HG02840 (cell line): ENCODE results near the gene PLXNA4.
"Not testable (repeated sequence)": the region's sequence is repeated elsewhere in the genome, so short reads cannot be mapped to it uniquely, and the experiment has no call there.

ENCODE experiments used
- ATAC-seq: cut with Tn5 transposase; IDR thresholded peaks from one replicate; pipeline ENCODE4 v1.9.1; 2021; ENCODE audit warnings: mild to moderate bottlenecking, moderate library complexity, moderate number of reproducible peaks; ENCODE audit not compliant: unreplicated experiment, low FRiP score

Gene PLXNA4

GRCh38 chr7:132202541-132202940 is 373.7 kb downstream of the PLXNA4 start:
- no peak for ATAC-seq

GRCh38 chr7:132200141-132200540 is 376.1 kb downstream of the PLXNA4 start:
- ATAC-seq, result no peak

GRCh38 chr7:132199626-132200025 is 376.6 kb downstream of the PLXNA4 start:
- no peak for ATAC-seq

- ATAC-seq, result no peak
These were observed 378.5 kb downstream of the PLXNA4 start for GRCh38 chr7:132197772-132198171.

- ATAC-seq, result no peak
These were observed 382.4 kb downstream of the PLXNA4 start for GRCh38 chr7:132193898-132194297.

GRCh38 chr7:132192809-132193208 is 383.5 kb downstream of the PLXNA4 start:
- no peak for ATAC-seq

GRCh38 chr7:132191418-132191817 is 384.9 kb downstream of the PLXNA4 start:
- ATAC-seq, result no peak

GRCh38 chr7:132190683-132191082 is 385.6 kb downstream of the PLXNA4 start:
- no peak for ATAC-seq

GRCh38 chr7:132189881-132190280 is 386.4 kb downstream of the PLXNA4 start:
- ATAC-seq, result no peak

GRCh38 chr7:132187869-132188789 is 388.1 kb downstream of the PLXNA4 start:
- no peak for ATAC-seq

- no peak for ATAC-seq
These were observed 388.9 kb downstream of the PLXNA4 start for GRCh38 chr7:132187391-132187790.

GRCh38 chr7:132185150-132185549 is 391.1 kb downstream of the PLXNA4 start:
- no peak for ATAC-seq

GRCh38 chr7:132183781-132184380 is 392.4 kb downstream of the PLXNA4 start:
- no peak for ATAC-seq

- ATAC-seq, result no peak
These were observed 393.3 kb downstream of the PLXNA4 start for GRCh38 chr7:132182992-132183391.

GRCh38 chr7:132181946-132182685 is 394.2 kb downstream of the PLXNA4 start:
- no peak for ATAC-seq

GRCh38 chr7:132181371-132181770 is 394.9 kb downstream of the PLXNA4 start:
- no peak for ATAC-seq

GRCh38 chr7:132180481-132180880 is 395.8 kb downstream of the PLXNA4 start:
- no peak for ATAC-seq

GRCh38 chr7:132179681-132180080 is 396.6 kb downstream of the PLXNA4 start:
- no peak for ATAC-seq

- no peak for ATAC-seq
These were observed 397.2 kb downstream of the PLXNA4 start for GRCh38 chr7:132179080-132179430.

- ATAC-seq, result not testable (repeated sequence)
These were observed 397.7 kb downstream of the PLXNA4 start for GRCh38 chr7:132178402-132179079.
